GM18858 (cell line): ENCODE results near the gene EXPH5.
"Not testable (repeated sequence)": the region's sequence is repeated elsewhere in the genome, so short reads cannot be mapped to it uniquely, and the experiment has no call there.

Experiments used
- ATAC-seq: cut with Tn5 transposase; IDR thresholded peaks from one replicate; pipeline ENCODE4 v1.9.1; 2021; ENCODE audit not compliant: unreplicated experiment

Gene EXPH5

GRCh38 chr11:108593214-108593922, at the start of gene EXPH5:
Gene EXPH5 (minus strand): TSS chr11:108593768. CDS start chr11:108593536, 232 bp downstream.
- ATAC-seq: peak; percentile 94

GRCh38 chr11:108641752-108642151, 48.2 kb upstream of the EXPH5 start:
- ATAC-seq: not testable (repeated sequence)

GRCh38 chr11:108639146-108639545, 45.6 kb upstream of the EXPH5 start:
- no peak for ATAC-seq

- no peak for ATAC-seq
Measured at GRCh38 chr11:108636222-108636621, 42.7 kb upstream of the EXPH5 start.

- ATAC-seq: no peak
Measured at GRCh38 chr11:108635106-108635505, 41.5 kb upstream of the EXPH5 start.

GRCh38 chr11:108632041-108632704, 38.6 kb upstream of the EXPH5 start:
- no peak for ATAC-seq

- no peak for ATAC-seq
Measured at GRCh38 chr11:108629274-108629673, 35.7 kb upstream of the EXPH5 start.

- no peak for ATAC-seq
Measured at GRCh38 chr11:108628812-108629211, 35.2 kb upstream of the EXPH5 start.

- ATAC-seq: no peak
Measured at GRCh38 chr11:108628326-108628725, 34.8 kb upstream of the EXPH5 start.

- no peak for ATAC-seq
Measured at GRCh38 chr11:108624196-108624925, 30.8 kb upstream of the EXPH5 start.

- ATAC-seq: no peak
Measured at GRCh38 chr11:108622341-108622740, 28.8 kb upstream of the EXPH5 start.

GRCh38 chr11:108620958-108621772, 27.6 kb upstream of the EXPH5 start:
- peak; percentile 86 for ATAC-seq

- no peak for ATAC-seq
Measured at GRCh38 chr11:108618529-108618928, 25.0 kb upstream of the EXPH5 start.

GRCh38 chr11:108617055-108617454, 23.5 kb upstream of the EXPH5 start:
- ATAC-seq: no peak

- ATAC-seq: no peak
Measured at GRCh38 chr11:108616549-108616948, 23.0 kb upstream of the EXPH5 start.

- ATAC-seq: no peak
Measured at GRCh38 chr11:108614086-108614485, 20.5 kb upstream of the EXPH5 start.

- ATAC-seq: no peak
Measured at GRCh38 chr11:108609682-108610081, 16.1 kb upstream of the EXPH5 start.

GRCh38 chr11:108608548-108608947, 15.0 kb upstream of the EXPH5 start:
- ATAC-seq: no peak

GRCh38 chr11:108606495-108607160, 13.1 kb upstream of the EXPH5 start:
- ATAC-seq: no peak

- ATAC-seq: no peak
Measured at GRCh38 chr11:108606070-108606469, 12.5 kb upstream of the EXPH5 start.
